Esophagus squamous epithelium (tissue), 4 donors: ENCODE results near the gene ITGB4.

ENCODE experiments used
- CTCF ChIP-seq, 6 experiments: fragments of 450-650 bp in 4 of 6; fragments of 200-600 bp in 2 of 6; sonication (generic) in 2 of 6; IDR thresholded peaks; one replicate each; pipeline ENCODE4 v1.5.1; 2016 to 2019; ENCODE audit warnings: antibody characterized with exemption in 6 of 6, mild to moderate bottlenecking in 4 of 6, moderate library complexity in 4 of 6
- POLR2A ChIP-seq, 4 donors: fragments of 450-650 bp; IDR thresholded peaks; one replicate each; pipeline ENCODE4 v1.6.1; 2017; ENCODE audit warnings: antibody characterized with exemption in 4 of 4, mild to moderate bottlenecking in 4 of 4, moderate library complexity in 3 of 4

GRCh38 chr17:75704963-75705875 lies 16.0 kb upstream of the ITGB4 start:
- TF ChIP-seq CTCF (IDR thresholded peaks at IDR 0.05) (no peak), POLR2A (IDR thresholded peaks at IDR 0.05) (no peak)
